HepG2 (cell line): ENCODE data around the gene PHIP.

Experiments
- THRA ChIP-seq: sonication (generic); formaldehyde crosslinking; IDR thresholded peaks from 2 replicates; pipeline ENCODE4 v1.4.0; 2020; ENCODE audit warnings: missing genetic modification reagents, borderline replicate concordance
- ZNF510 ChIP-seq: sonication (generic); formaldehyde crosslinking; IDR thresholded peaks from 2 replicates; pipeline ENCODE4 v1.4.0; 2020; ENCODE audit warnings: low read depth, mild to moderate bottlenecking, missing genetic modification reagents

- TF ChIP-seq THRA (CRISPR knock-in tag) (no peak), ZNF510 (CRISPR knock-in tag) (no peak)
These were observed 130.1 kb downstream of the PHIP start for GRCh38 chr6:78947962-78948361.
